Ovary (tissue), 9 donors: ENCODE measurements around the gene PNLIPRP3. TPM values are rescaled to one million over a fixed set of nuclear protein-coding genes. Genes with fewer than 3 reads are reported as not detected.
A peak's percentile ranks its signal among the peaks of the same experiment; 100 is the strongest.

Source experiments
- DNase-seq, 5 donors: peaks; one replicate each; pipeline ENCODE4 v3.0.0-alpha.2; 2019 to 2020
- H3K27ac ChIP-seq, 2 donors: fragments of 200-600 bp; one replicate each; pipeline versions ENCODE4 v1.5.1 to v1.8.0; 2019 to 2022
- H3K27me3 ChIP-seq: fragments of 200-600 bp; one replicate; pipeline ENCODE4 v1.8.0; 2022
- H3K36me3 ChIP-seq: fragments of 200-600 bp; sonication (generic); one replicate; pipeline ENCODE4 v1.5.1; 2019
- H3K4me1 ChIP-seq: one replicate; pipeline ENCODE4 v1.8.1; 2013; ENCODE audit warnings: mild to moderate bottlenecking, moderate library complexity; ENCODE audit not compliant: insufficient read depth
- H3K4me3 ChIP-seq: fragments of 200-600 bp; sonication (generic); one replicate; pipeline ENCODE4 v1.5.1; 2017
- H3K9me3 ChIP-seq, 2 donors: fragments of 200-600 bp in 1 of 2; sonication (generic) in 1 of 2; one replicate each; pipeline versions ENCODE4 v1.5.1 to v1.8.1; 2013 to 2019; ENCODE audit warnings: mild to moderate bottlenecking in 1 of 2, moderate library complexity in 1 of 2
- EP300 ChIP-seq: sonication (generic); formaldehyde crosslinking; IDR thresholded peaks from one replicate; pipeline ENCODE4 v1.6.1; 2017; ENCODE audit warnings: antibody characterized with exemption
- POLR2A ChIP-seq: fragments of 450-650 bp; IDR thresholded peaks from one replicate; pipeline ENCODE4 v1.6.1; 2017; ENCODE audit warnings: antibody characterized with exemption, mild to moderate bottlenecking, moderate library complexity
- WGBS, 3 donors: extraction: QIAGEN DNeasy Blood & Tissue Kit in 1 of 3; methylation state at CpG; one replicate each; pipeline versions ENCODE4 v1.1.5 to v1.1.7; 2013 to 2017; 5-methylcytosine and 5-hydroxymethylcytosine counted together
- intact Hi-C, 4 donors: fragments of 100-400 bp; cut with DNase I; formaldehyde crosslinking; loops; one replicate each; pipeline versions ENCODE4 v1.11.0 to v1.15.1; 2022 to 2023
- polyA plus RNA-seq, 2 donors: library from polyadenylated mRNA; stranded (reverse); fragments of 200-250 nt in 1 of 2; fragments of 350-450 nt in 1 of 2; fragmentation: Illumina TruSeq in 1 of 2; extraction: RNeasy Lipid Tissue Mini Kit (QIAGEN cat#74804) in 1 of 2; gene quantifications; one replicate each; pipeline ENCODE4 v1.2.3, GENCODE V29; 2013 to 2014
- total RNA-seq, 7 donors: library from RNA; depleted of rRNA in 2 of 7; stranded (reverse); fragments of >200 nt in 2 of 7; fragmentation: NEBNext Ultra II Directional in 3 of 7; extraction: Animal tissue kit (Norgen Biotek cat#: 25700) in 3 of 7; gene quantifications; one replicate each; pipeline versions ENCODE4 v1.1.0 to v1.2.4, GENCODE V29; 2016 to 2023
- TF ChIP-seq, protein P1 (sequence below), 3 donors: fragments of 450-650 bp in 2 of 3; fragments of 200-600 bp in 1 of 3; IDR thresholded peaks; one replicate each; pipeline versions ENCODE4 v1.5.1 to v1.8.0; 2016 to 2022; ENCODE audit warnings: antibody characterized with exemption in 3 of 3, mild to moderate bottlenecking in 1 of 3
- donor health status: DM: no; HTN: no; CAD: no; lungs with moderate emphysema.
- donor health status: DM: no; HTN: no; CAD: no.
- donor health status: Bipolar disorder and iron deficiency.
- donor health status: DM: yes; HTN: yes; CAD: no.
- donor health status: DM: no; HTN: no; CAD: no.
- donor health status: DM: yes; HTN: yes; CAD: no.

PNLIPRP3 gene
- total and polyA plus RNA-seq, 9 donors: not detected

- Histone ChIP-seq H3K27ac (no peak overlapping the region), H3K36me3 (no peaks in the 10 kb centered on the region), H3K4me1 (no peaks in the 10 kb centered on the region), H3K27me3 (no peaks in the 10 kb centered on the region), H3K4me3 (no peak overlapping the region), H3K9me3 (no peaks in the 10 kb centered on the region)
- WGBS, 3 donors: 88 to 92% (median 90%) methylated on average over 5 of the region's 5 CpGs
- intact Hi-C loops: no loop called here
- DNase-seq: no peak
- TF ChIP-seq POLR2A: no peak
- TF ChIP-seq, protein P1, sequence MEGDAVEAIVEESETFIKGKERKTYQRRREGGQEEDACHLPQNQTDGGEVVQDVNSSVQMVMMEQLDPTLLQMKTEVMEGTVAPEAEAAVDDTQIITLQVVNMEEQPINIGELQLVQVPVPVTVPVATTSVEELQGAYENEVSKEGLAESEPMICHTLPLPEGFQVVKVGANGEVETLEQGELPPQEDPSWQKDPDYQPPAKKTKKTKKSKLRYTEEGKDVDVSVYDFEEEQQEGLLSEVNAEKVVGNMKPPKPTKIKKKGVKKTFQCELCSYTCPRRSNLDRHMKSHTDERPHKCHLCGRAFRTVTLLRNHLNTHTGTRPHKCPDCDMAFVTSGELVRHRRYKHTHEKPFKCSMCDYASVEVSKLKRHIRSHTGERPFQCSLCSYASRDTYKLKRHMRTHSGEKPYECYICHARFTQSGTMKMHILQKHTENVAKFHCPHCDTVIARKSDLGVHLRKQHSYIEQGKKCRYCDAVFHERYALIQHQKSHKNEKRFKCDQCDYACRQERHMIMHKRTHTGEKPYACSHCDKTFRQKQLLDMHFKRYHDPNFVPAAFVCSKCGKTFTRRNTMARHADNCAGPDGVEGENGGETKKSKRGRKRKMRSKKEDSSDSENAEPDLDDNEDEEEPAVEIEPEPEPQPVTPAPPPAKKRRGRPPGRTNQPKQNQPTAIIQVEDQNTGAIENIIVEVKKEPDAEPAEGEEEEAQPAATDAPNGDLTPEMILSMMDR (IDR thresholded peaks at IDR 0.05): no peak
- TF ChIP-seq EP300: no peak
Observed at GRCh38 chr10:116440330-116441030, 12.8 kb downstream of the PNLIPRP3 start.

DNA sequence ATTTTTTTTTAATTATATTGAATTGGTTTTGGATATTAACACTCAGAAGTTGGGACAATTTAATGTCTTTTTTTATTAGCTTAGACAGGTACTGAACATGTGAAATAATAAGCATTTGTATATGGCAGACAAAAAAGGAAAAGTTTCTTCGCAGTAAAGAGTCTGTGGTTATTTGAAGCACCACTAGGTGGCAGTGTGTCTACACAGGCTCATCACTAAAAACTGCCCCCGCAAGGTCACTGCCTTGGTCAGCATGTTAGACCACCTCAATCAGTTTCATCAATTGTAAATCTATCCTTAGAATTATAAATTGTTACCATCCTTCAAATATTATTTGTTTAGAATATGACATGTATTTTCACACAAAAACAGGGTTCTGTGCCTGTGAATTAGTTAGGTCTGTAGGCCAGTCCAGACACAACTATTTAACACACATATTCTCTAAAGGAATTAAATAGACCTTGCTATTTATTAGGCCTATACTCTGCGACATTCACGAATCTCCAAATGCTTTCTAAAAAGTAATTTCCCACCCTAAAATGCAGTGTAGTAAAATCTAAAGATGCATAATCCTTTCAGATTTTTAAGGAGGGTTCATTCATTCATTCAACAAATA is 17.0 kb downstream of the PNLIPRP3 start:
- DNase-seq: no peak

GRCh38 chr10:116450861-116451260 is 23.2 kb downstream of the PNLIPRP3 start:
- no peaks in the 10 kb centered on the region for H3K4me1 ChIP-seq
- no peak for DNase-seq
- no peak overlapping the region for H3K4me3 ChIP-seq
- no peaks in the 10 kb centered on the region for H3K36me3 ChIP-seq
- no peak for TF ChIP-seq EP300
- no peak for TF ChIP-seq POLR2A
- TF ChIP-seq, protein P1 (IDR thresholded peaks at IDR 0.05): no peak
- no peaks in the 10 kb centered on the region for H3K27me3 ChIP-seq
- 60 to 72% (median 65%) methylated on average over 2 of the region's 2 CpGs for WGBS, 3 donors
- no peaks in the 10 kb centered on the region for H3K9me3 ChIP-seq
- intact Hi-C loops: no loop called here
- no peak overlapping the region for H3K27ac ChIP-seq

More for the DNA sequence above, 17.0 kb downstream of the PNLIPRP3 start:
- no peaks in the 10 kb centered on the region for H3K4me1 ChIP-seq
- intact Hi-C loops: no loop called here
- 55 to 61% (median 60%) methylated on average over 4 of the region's 4 CpGs for WGBS, 3 donors
- no peaks in the 10 kb centered on the region for H3K27me3 ChIP-seq
- no peak overlapping the region for H3K4me3 ChIP-seq
- TF ChIP-seq POLR2A: no peak
- TF ChIP-seq, protein P1 (IDR thresholded peaks at IDR 0.05): peak in 1 of 3 donors; percentile 12
- no peaks in the 10 kb centered on the region for H3K9me3 ChIP-seq
- H3K27ac ChIP-seq: no peak overlapping the region
- H3K36me3 ChIP-seq: no peaks in the 10 kb centered on the region

GRCh38 chr10:116451711-116452337 is 24.2 kb downstream of the PNLIPRP3 start:
- no peaks in the 10 kb centered on the region for H3K36me3 ChIP-seq
- no peak for DNase-seq
- no peaks in the 10 kb centered on the region for H3K9me3 ChIP-seq
- TF ChIP-seq, protein P1 (IDR thresholded peaks at IDR 0.05): no peak
- no peak for TF ChIP-seq EP300
- no peaks in the 10 kb centered on the region for H3K4me1 ChIP-seq
- no peak overlapping the region for H3K27ac ChIP-seq
- H3K27me3 ChIP-seq: no peaks in the 10 kb centered on the region
- H3K4me3 ChIP-seq: no peak overlapping the region
- intact Hi-C loops: no loop called here
- WGBS, 3 donors: 0% methylated on average over 1 of the region's 1 CpG
